ENCODE data around the gene PHF19. TPM values are rescaled to one million over a fixed set of nuclear protein-coding genes. Genes with fewer than 3 reads are reported as not detected.

The PHF19 gene
- total RNA-seq, 1 experiment from 2014 or later = 66.8 TPM

DNA sequence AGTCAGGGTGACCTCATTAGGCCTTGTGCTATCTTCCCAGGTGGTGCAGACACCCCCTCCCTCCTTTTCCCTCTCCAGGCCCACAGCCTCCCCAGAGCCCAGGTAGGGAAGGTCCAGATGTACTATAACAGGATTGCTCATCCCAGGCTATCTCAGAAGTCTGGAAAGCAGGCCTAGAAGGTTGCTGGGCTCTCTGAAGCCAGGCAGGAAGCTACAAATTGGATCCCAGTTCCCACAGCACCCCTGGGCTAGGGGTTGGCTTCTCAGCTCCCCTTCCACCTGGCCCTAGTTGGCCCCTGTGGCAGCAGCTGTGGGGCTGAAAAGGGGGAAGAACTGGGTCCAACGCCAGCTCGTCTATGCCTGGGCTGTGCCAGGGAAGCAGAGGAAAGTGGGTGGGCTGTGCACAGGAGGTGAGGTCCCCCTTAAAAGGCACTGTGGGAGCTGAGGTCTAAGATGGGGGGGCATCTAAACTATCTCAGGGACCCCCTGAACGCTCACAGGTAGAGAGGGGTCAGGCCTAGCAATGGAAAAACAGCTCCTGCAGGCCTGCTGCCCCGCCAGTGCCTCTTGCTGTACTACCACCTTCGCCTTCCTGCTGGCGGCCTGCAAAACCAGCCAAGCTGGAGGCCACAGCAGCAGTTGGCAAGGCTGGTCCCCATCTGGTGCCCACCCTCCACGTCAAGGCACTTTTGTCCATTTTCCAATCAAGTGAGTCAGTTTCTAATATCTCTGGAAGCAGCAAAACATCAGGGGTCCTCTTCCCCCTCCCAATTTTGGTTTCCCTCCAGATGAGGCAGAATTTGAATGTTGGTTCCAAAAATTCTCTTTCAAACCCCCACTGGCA lies 20.9 kb downstream of the PHF19 start:
- peak overlapping the region in 1 of 3 experiments; percentile 53; a peak in 2 of 7 replicates for H3K27ac Mint-ChIP-seq
- Histone ChIP-seq H3K4ac (ENCODE audit: low read depth, low read length) (no peak overlapping the region), H3K4me2 (ENCODE audit: insufficient read depth, insufficient read length, low read length) (no peak overlapping the region), H3K18ac (ENCODE audit: insufficient read length, low read depth, low read length) (no peak overlapping the region), H2BK12ac (ENCODE audit: insufficient read length, low read depth, low read length) (no peak overlapping the region), H2AFZ (ENCODE audit: low read length) (no peak overlapping the region), H4K91ac (ENCODE audit: insufficient read length, low read depth, low read length) (no peak overlapping the region), H4K5ac (ENCODE audit: insufficient read length, low read depth, low read length) (no peak overlapping the region), H3K9me3 (ENCODE audit: control insufficient read depth, low read depth, low read length) (no peaks in the 10 kb centered on the region), H3T11ph (ENCODE audit: low read length) (no peak overlapping the region), H2AK5ac (ENCODE audit: insufficient read length, low read length) (no peak overlapping the region), H3K56ac (ENCODE audit: insufficient read length, low read depth, low read length) (no peak overlapping the region), H4K8ac (replicated peaks; ENCODE audit: insufficient read length, low read depth, low read length) (no peak overlapping the region), H3K79me2 (ENCODE audit: insufficient read depth, low read length) (no peaks in the 10 kb centered on the region), H3K27me3 (ENCODE audit: insufficient read depth, low read length) (no peaks in the 10 kb centered on the region), H2BK20ac (ENCODE audit: low read depth, low read length, poor library complexity, severe bottlenecking) (no peak overlapping the region), H2BK15ac (ENCODE audit: low read depth, low read length) (no peak overlapping the region), H3K79me1 (ENCODE audit: insufficient read depth, low read depth, low read length, poor library complexity, severe bottlenecking) (no peaks in the 10 kb centered on the region), H2BK5ac (ENCODE audit: insufficient read length, low read length) (no peak overlapping the region), H3K23me2 (ENCODE audit: insufficient read length, low read depth, low read length, poor library complexity, severe bottlenecking) (no peaks in the 10 kb centered on the region), H4K20me1 (ENCODE audit: control insufficient read depth, insufficient read depth, insufficient read length) (no peaks in the 10 kb centered on the region), H3K23ac (ENCODE audit: insufficient read length, low read depth, low read length) (no peak overlapping the region), H3K14ac (ENCODE audit: insufficient read depth, low read length) (no peak overlapping the region), H3K9ac (ENCODE audit: extremely low read depth, insufficient read length, low read length) (no peak overlapping the region), H2BK120ac (ENCODE audit: low read depth, low read length, poor library complexity, severe bottlenecking) (no peak overlapping the region), H3K4me1 (ENCODE audit: insufficient read depth, low read length) (peaks cover 7% of the 10 kb centered on the region; the same call in 1 of the 2 replicates), H3K27ac (ENCODE audit: insufficient read length, low read depth, low read length) (no peak overlapping the region)
- no peak overlapping the region for H3K4me3 Mint-ChIP-seq
- peaks cover 22 to 24% of the 10 kb centered on the region in 2 experiments for H3K4me1 Mint-ChIP-seq
- no CpG with 5 or more reads among the region's 7 CpGs for WGBS (ENCODE audit: extremely low coverage, insufficient read length, low lambda C conversion rate)
- TF ChIP-seq, protein P1, sequence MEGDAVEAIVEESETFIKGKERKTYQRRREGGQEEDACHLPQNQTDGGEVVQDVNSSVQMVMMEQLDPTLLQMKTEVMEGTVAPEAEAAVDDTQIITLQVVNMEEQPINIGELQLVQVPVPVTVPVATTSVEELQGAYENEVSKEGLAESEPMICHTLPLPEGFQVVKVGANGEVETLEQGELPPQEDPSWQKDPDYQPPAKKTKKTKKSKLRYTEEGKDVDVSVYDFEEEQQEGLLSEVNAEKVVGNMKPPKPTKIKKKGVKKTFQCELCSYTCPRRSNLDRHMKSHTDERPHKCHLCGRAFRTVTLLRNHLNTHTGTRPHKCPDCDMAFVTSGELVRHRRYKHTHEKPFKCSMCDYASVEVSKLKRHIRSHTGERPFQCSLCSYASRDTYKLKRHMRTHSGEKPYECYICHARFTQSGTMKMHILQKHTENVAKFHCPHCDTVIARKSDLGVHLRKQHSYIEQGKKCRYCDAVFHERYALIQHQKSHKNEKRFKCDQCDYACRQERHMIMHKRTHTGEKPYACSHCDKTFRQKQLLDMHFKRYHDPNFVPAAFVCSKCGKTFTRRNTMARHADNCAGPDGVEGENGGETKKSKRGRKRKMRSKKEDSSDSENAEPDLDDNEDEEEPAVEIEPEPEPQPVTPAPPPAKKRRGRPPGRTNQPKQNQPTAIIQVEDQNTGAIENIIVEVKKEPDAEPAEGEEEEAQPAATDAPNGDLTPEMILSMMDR (conservative IDR thresholded peaks at IDR 0.05) = no peak
- H3K9me3 Mint-ChIP-seq = no peaks in the 10 kb centered on the region
- DNase-seq = no peak
- no peaks in the 10 kb centered on the region for H3K27me3 Mint-ChIP-seq (ENCODE audit: low read depth)
- peaks cover 0 to 38% (median 23%) of the 10 kb centered on the region in 3 experiments; a peak in 4 of 7 replicates for H3K36me3 Mint-ChIP-seq (ENCODE audit: insufficient read depth in 1 of 3, low read depth in 3 of 3)

Data from H9 (cell line).